Endothelial cell of umbilical vein (primary cell): ENCODE data around the gene SYT2. TPM values are rescaled to one million over a fixed set of nuclear protein-coding genes. Genes with fewer than 3 reads are reported as not detected.

Experiments
- BruUV-seq: library from RNA; stranded (reverse); fragments of 400-500 nt; replicated peaks from 2 replicates; lab custom pipeline; 2021; lab: Mats Ljungman, UMichigan
- CTCF ChIA-PET: fragments of 300-600, 350-600 bp; sonication (Branson Sonifier 250); formaldehyde crosslinking; loops from one replicate; lab custom pipeline; 2021; ENCODE audit warnings: antibody characterized with exemption, inconsistent platforms; lab: Charles Lee
- POLR2A ChIA-PET: fragments of 300-600, 350-600 bp; sonication (Branson Sonifier 250); formaldehyde crosslinking; loops from one replicate; lab custom pipeline; 2021; ENCODE audit warnings: antibody characterized with exemption, inconsistent platforms; lab: Charles Lee
- DNase-seq: peaks from one replicate; pipeline ENCODE4 v3.0.0-alpha.2; 2011; ENCODE audit warnings: low read depth, low spot score
- FAIRE-seq: peaks from 2 replicates; lab custom pipeline; 2011; peaks lifted over from hg19 to GRCh38; lab: Jason Lieb, UNC
- H2AFZ ChIP-seq: 2 replicates; pipeline ENCODE4 v1.6.0; 2012; ENCODE audit warnings: low read depth, low read length, control low read depth, inconsistent platforms
- H3K27ac ChIP-seq: 2 replicates; pipeline ENCODE4 v1.5.1; 2011; ENCODE audit warnings: low read depth, mild to moderate bottlenecking, control low read depth, low read length, moderate library complexity; ENCODE audit not compliant: insufficient read depth
- H3K27me3 ChIP-seq, 2 experiments: 2 replicates each; pipeline versions ENCODE4 v1.6.0 to v1.6.1; 2011; ENCODE audit warnings: low read length in 2 of 2, mixed read lengths in 1 of 2; ENCODE audit not compliant: control insufficient read depth in 2 of 2, insufficient read depth in 2 of 2
- H3K36me3 ChIP-seq, 2 experiments: 2 replicates in 1 of 2; 3 replicates in 1 of 2; pipeline ENCODE4 v1.5.1; 2011; ENCODE audit warnings: low read length in 2 of 2, mild to moderate bottlenecking in 1 of 2, moderate library complexity in 1 of 2; ENCODE audit not compliant: control insufficient read depth in 2 of 2, insufficient read depth in 2 of 2; ENCODE audit errors: extremely low read depth in 1 of 2
- H3K4me1 ChIP-seq: 3 replicates; pipeline ENCODE4 v1.5.1; 2011; ENCODE audit warnings: mild to moderate bottlenecking, low read length; ENCODE audit not compliant: control insufficient read depth, insufficient read depth; ENCODE audit errors: extremely low read depth
- H3K4me2 ChIP-seq: 2 replicates; pipeline ENCODE4 v1.6.1; 2011; ENCODE audit warnings: low read length, control low read depth, mixed read lengths; ENCODE audit not compliant: insufficient read depth
- H3K4me3 ChIP-seq, 3 experiments: fragments of 200-600 bp in 1 of 3; sonication (generic), shearing (Covaris generic) in 1 of 3; replicated peaks in 1 of 3; 2 replicates each; pipeline ENCODE4 v1.5.1; 2011 to 2016; ENCODE audit warnings: control low read depth in 3 of 3, low read length in 3 of 3, mild to moderate bottlenecking in 2 of 3, inconsistent platforms in 1 of 3, low read depth in 1 of 3, moderate library complexity in 1 of 3; ENCODE audit not compliant: insufficient read depth in 1 of 3
- H3K79me2 ChIP-seq: 2 replicates; pipeline ENCODE4 v1.6.0; 2012; ENCODE audit warnings: low read length, inconsistent platforms; ENCODE audit not compliant: control insufficient read depth, insufficient read depth
- H3K9ac ChIP-seq: replicated peaks from 2 replicates; pipeline ENCODE3; 2011; ENCODE audit warnings: low read length, control low read depth; ENCODE audit not compliant: insufficient read depth; ENCODE audit errors: extremely low read depth
- H3K9me1 ChIP-seq: replicated peaks from 3 replicates; pipeline ENCODE4 v1.6.0; 2011; ENCODE audit warnings: mild to moderate bottlenecking, low read length; ENCODE audit not compliant: control insufficient read depth, insufficient read depth; ENCODE audit errors: extremely low read depth
- H3K9me3 ChIP-seq: replicated peaks from 2 replicates; pipeline ENCODE4 v1.5.1; 2012; ENCODE audit warnings: low read length, inconsistent platforms; ENCODE audit not compliant: control insufficient read depth, insufficient read depth
- H4K20me1 ChIP-seq: replicated peaks from 2 replicates; pipeline ENCODE3; 2011; ENCODE audit warnings: mild to moderate bottlenecking, low read length; ENCODE audit not compliant: control insufficient read depth, insufficient read depth; ENCODE audit errors: extremely low read depth
- CTCF ChIP-seq, 2 donors: IDR thresholded peaks; 1 replicate in 1 of 2; 2 replicates in 1 of 2; pipeline ENCODE4 v1.5.1; 2011; ENCODE audit warnings: low read length in 2 of 2, mild to moderate bottlenecking in 2 of 2, moderate library complexity in 2 of 2, control low read depth in 1 of 2, inconsistent platforms in 1 of 2, low read depth in 1 of 2; ENCODE audit not compliant: insufficient read depth in 1 of 2; ENCODE audit errors: extremely low read depth in 1 of 2
- EZH2 ChIP-seq: IDR thresholded peaks from 2 replicates; pipeline ENCODE4 v1.6.1; 2012; ENCODE audit warnings: borderline replicate concordance, low read depth, mild to moderate bottlenecking, moderate library complexity, low read length, inconsistent platforms; ENCODE audit not compliant: severe bottlenecking
- FOS ChIP-seq: IDR thresholded peaks from 2 replicates; pipeline ENCODE4 v1.6.1; 2011; ENCODE audit warnings: mild to moderate bottlenecking, low read length, moderate library complexity, borderline replicate concordance; ENCODE audit not compliant: insufficient read depth
- GATA2 ChIP-seq: IDR thresholded peaks from 2 replicates; pipeline ENCODE4 v1.7.0; 2011; ENCODE audit warnings: low read depth, mild to moderate bottlenecking, moderate library complexity, mixed read lengths, low read length; ENCODE audit not compliant: insufficient read length, insufficient read depth
- JUN ChIP-seq: IDR thresholded peaks from 2 replicates; pipeline ENCODE4 v1.6.1; 2011; ENCODE audit warnings: borderline replicate concordance, low read depth; ENCODE audit not compliant: insufficient read length, insufficient read depth
- MYC ChIP-seq: IDR thresholded peaks from one replicate; pipeline ENCODE4 v1.6.1; 2011; ENCODE audit warnings: mild to moderate bottlenecking, low read depth, low read length
- POLR2A ChIP-seq: IDR thresholded peaks from 2 replicates; pipeline ENCODE4 v1.6.1; 2012; ENCODE audit warnings: low read depth, mild to moderate bottlenecking, control low read depth, low read length
- POLR2AphosphoS5 ChIP-seq: IDR thresholded peaks from 2 replicates; pipeline ENCODE4 v1.6.1; 2012; ENCODE audit warnings: low read depth, mild to moderate bottlenecking, control low read depth, low read length, moderate library complexity; ENCODE audit not compliant: insufficient read depth
- dilution Hi-C: fragments of 300-500 bp; cut with MboI; formaldehyde crosslinking; loops from one replicate; pipeline ENCODE4 v1.15.0; 2019; ENCODE audit warnings: low sequenced_read_pairs; ENCODE audit not compliant: extremely low pct_ligation_motif_present
- intact Hi-C: fragments of 100-400 bp; cut with micrococcal nuclease; formaldehyde crosslinking; loops from one replicate; pipeline ENCODE4 v1.10.0; 2022
- polyA plus RNA-seq, 4 experiments: library from polyadenylated mRNA; depleted of rRNA in 3 of 4; stranded (reverse) in 3 of 4; unstranded in 1 of 4; fragments of >200 nt; gene quantifications; 2 replicates each; pipeline versions ENCODE4 v1.2.1 to v1.2.3, GENCODE V29; 2011 to 2012; ENCODE audit warnings: missing spikeins in 1 of 4
- total RNA-seq: library from RNA; stranded (reverse); gene quantifications from 2 replicates; pipeline ENCODE4 v1.2.3, GENCODE V29; 2021
- TF ChIP-seq, protein P1 (sequence below): IDR thresholded peaks from 2 replicates; pipeline ENCODE4 v1.6.1; 2011; ENCODE audit not compliant: insufficient read depth, insufficient read length

SYT2 gene
- total and polyA plus RNA-seq, 2 donors (not counting 3 experiments of a cell fraction or from before 2014, with no cell fraction given) = not detected

DNA sequence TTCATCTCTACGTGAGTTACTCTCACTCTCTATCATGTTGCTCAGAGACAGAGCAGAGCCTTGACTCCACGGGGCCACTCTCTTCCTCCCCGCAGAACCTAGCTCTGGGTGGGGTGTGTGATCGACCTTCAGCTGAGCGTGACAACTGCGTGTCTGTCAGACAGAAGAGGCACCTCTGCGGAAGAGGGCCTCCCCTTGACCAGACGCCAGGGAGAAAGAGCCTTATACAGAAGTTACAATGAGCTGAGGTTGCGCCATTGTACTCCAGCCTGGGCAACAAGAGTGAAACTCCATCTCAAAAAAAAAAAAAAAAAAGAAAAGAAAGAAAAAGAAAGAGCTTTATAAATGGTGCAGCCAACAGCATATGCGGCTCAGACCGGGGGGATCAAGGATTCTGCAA, 22.9 kb downstream of the SYT2 start:
- FAIRE-seq (no peak), DNase-seq (no peak)
- CTCF ChIA-PET = interaction anchor here (0.6 to 2.0 kb wide), 3 partner anchors 8 to 18 kb away, joined by 3 to 7 read pairs (median 3); no protein-coding TSS in a partner anchor
- intact Hi-C loops = no loop called here
- Histone ChIP-seq H3K9ac (no peak overlapping the region), H3K27ac (no peak overlapping the region), H3K36me3 (no peaks in the 10 kb centered on the region), H3K79me2 (no peaks in the 10 kb centered on the region), H3K4me3 (no peak overlapping the region), H3K27me3 (peaks cover 3 to 7% of the 10 kb centered on the region in 2 experiments), H3K4me2 (no peak overlapping the region), H3K4me1 (no peaks in the 10 kb centered on the region), H2AFZ (no peak overlapping the region), H4K20me1 (no peaks in the 10 kb centered on the region), H3K9me3 (no peaks in the 10 kb centered on the region), H3K9me1 (no peaks in the 10 kb centered on the region)
- BruUV-seq = no TSS peak
- dilution Hi-C loops = no loop called here
- POLR2A ChIA-PET = no interaction called here
- TF ChIP-seq GATA2 = no peak
- TF ChIP-seq MYC = no peak
- no peak for TF ChIP-seq CTCF (IDR thresholded peaks at IDR 0.05; ENCODE audit: extremely low read depth in 1 of 2, insufficient read depth in 1 of 2, low read depth in 1 of 2, low read length in 2 of 2)
- TF ChIP-seq POLR2AphosphoS5 = no peak

DNA sequence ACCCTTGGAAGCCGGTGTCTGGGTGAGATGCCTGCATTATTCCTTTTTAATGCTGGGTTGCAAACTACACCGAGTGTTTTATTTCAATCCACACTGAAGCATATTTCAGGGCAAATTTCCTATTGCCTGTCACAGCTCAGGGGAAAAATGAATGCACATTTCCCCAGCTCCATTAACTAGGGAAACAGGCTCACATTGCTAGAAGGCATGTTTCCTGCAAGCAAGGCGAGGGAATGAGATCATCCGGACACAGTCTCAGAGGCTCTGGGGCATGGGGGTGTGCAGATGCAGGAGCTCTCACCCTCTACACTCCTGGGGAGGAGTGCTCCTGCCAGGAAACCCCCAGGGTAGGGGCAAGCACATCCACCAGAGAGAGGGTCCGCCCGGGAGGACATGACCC, 24.6 kb downstream of the SYT2 start:
- Histone ChIP-seq H2AFZ (no peak overlapping the region), H3K4me1 (no peaks in the 10 kb centered on the region), H3K27me3 (peaks cover 3 to 8% of the 10 kb centered on the region in 2 experiments), H3K9me1 (no peaks in the 10 kb centered on the region), H4K20me1 (no peaks in the 10 kb centered on the region), H3K36me3 (no peaks in the 10 kb centered on the region), H3K4me3 (no peak overlapping the region), H3K79me2 (no peaks in the 10 kb centered on the region), H3K4me2 (no peak overlapping the region), H3K27ac (no peak overlapping the region), H3K9me3 (no peaks in the 10 kb centered on the region), H3K9ac (no peak overlapping the region)
- TF ChIP-seq EZH2 (no peak), MYC (no peak), POLR2AphosphoS5 (no peak), GATA2 (no peak), POLR2A (no peak), CTCF (IDR thresholded peaks at IDR 0.05; ENCODE audit: extremely low read depth in 1 of 2, insufficient read depth in 1 of 2, low read depth in 1 of 2, low read length in 2 of 2) (no peak), FOS (no peak), JUN (no peak)
- TF ChIP-seq, protein P1, sequence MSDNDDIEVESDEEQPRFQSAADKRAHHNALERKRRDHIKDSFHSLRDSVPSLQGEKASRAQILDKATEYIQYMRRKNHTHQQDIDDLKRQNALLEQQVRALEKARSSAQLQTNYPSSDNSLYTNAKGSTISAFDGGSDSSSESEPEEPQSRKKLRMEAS = no peak
- intact Hi-C loops (no loop called here), dilution Hi-C loops (no loop called here)
- CTCF ChIA-PET = no interaction called here
- DNase-seq (no peak), FAIRE-seq (no peak)
- BruUV-seq = no TSS peak
- POLR2A ChIA-PET = no interaction called here
